IMR-90 (cell line): ENCODE measurements around the gene PRMT1. TPM values are rescaled to one million over a fixed set of nuclear protein-coding genes. Genes with fewer than 3 reads are reported as not detected.

Source experiments
- ATAC-seq: fragments of 200-7000 bp; cut with Tn5 transposase; 2 replicates; pipeline ENCODE4 v1.9.1; 2020; ENCODE audit warnings: low read depth, mild to moderate bottlenecking, moderate library complexity
- BruUV-seq: library from RNA; stranded (reverse); fragments of 400-500 nt; replicated peaks from 2 replicates; lab custom pipeline; 2021; lab: Mats Ljungman, UMichigan
- CTCF ChIA-PET: fragments of 300-600 bp; formaldehyde crosslinking; extraction: SDS; loops from one replicate; lab custom pipeline; 2021; ENCODE audit warnings: antibody characterized with exemption; lab: Yijun Ruan, JAX
- POLR2A ChIA-PET: fragments of 300-600 bp; sonication (Branson Sonifier 250); formaldehyde crosslinking; loops from one replicate; lab custom pipeline; 2022; ENCODE audit warnings: antibody characterized with exemption; ENCODE audit not compliant: unreplicated experiment; lab: Charles Lee
- DNase-seq: peaks from one replicate; pipeline ENCODE4 v3.0.0; 2013
- H2AFZ ChIP-seq: replicated peaks from 2 replicates; pipeline ENCODE3; 2013; ENCODE audit warnings: low read length, mild to moderate bottlenecking; ENCODE audit not compliant: poor library complexity
- H2AK5ac ChIP-seq: 2 replicates; pipeline ENCODE4 v1.6.1; 2013; ENCODE audit warnings: low read depth, low read length, inconsistent platforms
- H2AK9ac ChIP-seq: replicated peaks from 2 replicates; pipeline ENCODE3; 2013; ENCODE audit warnings: mild to moderate bottlenecking, low read depth, low read length, moderate library complexity; ENCODE audit not compliant: poor library complexity
- H2BK120ac ChIP-seq: 2 replicates; pipeline ENCODE4 v1.6.1; 2013; ENCODE audit warnings: low read depth, low read length, inconsistent platforms
- H2BK15ac ChIP-seq: 3 replicates; pipeline ENCODE4 v1.6.1; 2013; ENCODE audit warnings: low read depth, low read length, inconsistent platforms
- H2BK20ac ChIP-seq: 2 replicates; pipeline ENCODE4 v1.6.1; 2013; ENCODE audit warnings: low read depth, mild to moderate bottlenecking, inconsistent platforms, low read length, moderate library complexity
- H2BK5ac ChIP-seq: 2 replicates; pipeline ENCODE4 v1.6.1; 2013; ENCODE audit warnings: mild to moderate bottlenecking, low read depth, low read length, inconsistent platforms; ENCODE audit not compliant: poor library complexity, severe bottlenecking
- H3K14ac ChIP-seq: replicated peaks from 2 replicates; pipeline ENCODE4 v1.6.1; 2013; ENCODE audit warnings: low read depth, low read length, inconsistent platforms
- H3K18ac ChIP-seq: 2 replicates; pipeline ENCODE4 v1.6.1; 2013; ENCODE audit warnings: low read depth, low read length, control low read depth
- H3K23ac ChIP-seq: 2 replicates; pipeline ENCODE4 v1.6.1; 2013; ENCODE audit warnings: low read depth, low read length, inconsistent platforms
- H3K27ac ChIP-seq: 2 replicates; pipeline ENCODE4 v1.5.1; 2013; ENCODE audit warnings: mild to moderate bottlenecking, control low read depth, low read length; ENCODE audit not compliant: insufficient read depth
- H3K27me3 ChIP-seq: 2 replicates; pipeline ENCODE4 v1.6.1; 2013; ENCODE audit warnings: low read length; ENCODE audit not compliant: control insufficient read depth, insufficient read depth
- H3K36me3 ChIP-seq: 2 replicates; pipeline ENCODE4 v1.6.1; 2013; ENCODE audit warnings: low read length, mixed read lengths; ENCODE audit not compliant: control insufficient read depth, insufficient read depth
- H3K4ac ChIP-seq: 2 replicates; pipeline ENCODE4 v1.6.1; 2013; ENCODE audit warnings: low read depth, low read length, inconsistent platforms
- H3K4me1 ChIP-seq: 2 replicates; pipeline ENCODE4 v1.6.1; 2013; ENCODE audit warnings: low read length, mixed read lengths; ENCODE audit not compliant: control insufficient read depth, insufficient read depth
- H3K4me2 ChIP-seq: 2 replicates; pipeline ENCODE4 v1.6.1; 2013; ENCODE audit warnings: low read depth, mild to moderate bottlenecking, control low read depth, low read length, moderate library complexity
- H3K4me3 ChIP-seq: 2 replicates; pipeline ENCODE4 v1.5.1; 2013; ENCODE audit warnings: low read depth, mild to moderate bottlenecking, control low read depth, low read length, moderate library complexity; ENCODE audit not compliant: insufficient read depth
- H3K56ac ChIP-seq: 2 replicates; pipeline ENCODE4 v1.6.1; 2013; ENCODE audit warnings: low read length, inconsistent platforms; ENCODE audit not compliant: insufficient read depth; ENCODE audit errors: extremely low read depth
- H3K79me1 ChIP-seq, 2 experiments: 2 replicates each; pipeline ENCODE4 v1.6.1; 2013; ENCODE audit warnings: low read length in 2 of 2, inconsistent platforms in 1 of 2, low read depth in 1 of 2
- H3K9ac ChIP-seq: 2 replicates; pipeline ENCODE4 v1.6.1; 2013; ENCODE audit warnings: low read depth, low read length, control low read depth
- H3K9me1 ChIP-seq: 2 replicates; pipeline ENCODE4 v1.6.1; 2013; ENCODE audit warnings: low read length, inconsistent platforms; ENCODE audit not compliant: insufficient read depth
- H3K9me3 ChIP-seq: 2 replicates; pipeline ENCODE4 v1.6.1; 2013; ENCODE audit warnings: low read length; ENCODE audit not compliant: control insufficient read depth, insufficient read depth
- H4K20me1 ChIP-seq: 2 replicates; pipeline ENCODE4 v1.6.1; 2013; ENCODE audit warnings: low read length, inconsistent platforms; ENCODE audit not compliant: insufficient read depth
- H4K5ac ChIP-seq: 2 replicates; pipeline ENCODE4 v1.6.1; 2013; ENCODE audit warnings: mild to moderate bottlenecking, low read depth, low read length, control low read depth
- H4K8ac ChIP-seq, 2 experiments: 2 replicates each; pipeline ENCODE4 v1.6.1; 2013; ENCODE audit warnings: low read depth in 2 of 2, low read length in 2 of 2, control low read depth in 1 of 2, inconsistent platforms in 1 of 2
- H4K91ac ChIP-seq: 2 replicates; pipeline ENCODE4 v1.6.1; 2013; ENCODE audit warnings: low read depth, low read length, inconsistent platforms; ENCODE audit not compliant: insufficient read depth
- BHLHE40 ChIP-seq: fragments of 150-350 bp; IDR thresholded peaks from 2 replicates; pipeline ENCODE4 v1.6.1; 2016; ENCODE audit warnings: mild to moderate bottlenecking, low read depth, low read length
- CEBPB ChIP-seq: IDR thresholded peaks from 2 replicates; pipeline ENCODE4 v1.6.1; 2012; ENCODE audit warnings: low read depth, low read length, improper control_type of control experiment
- CHD1 ChIP-seq: IDR thresholded peaks from 2 replicates; pipeline ENCODE4 v1.6.1; 2012; ENCODE audit warnings: low read depth, low read length, improper control_type of control experiment
- CTCF ChIP-seq: conservative IDR thresholded peaks from 2 replicates; pipeline ENCODE4 v1.5.1; 2012; ENCODE audit warnings: mild to moderate bottlenecking, low read depth, low read length, improper control_type of control experiment
- ELK1 ChIP-seq: fragments of 150-350 bp; IDR thresholded peaks from 2 replicates; pipeline ENCODE4 v1.6.1; 2016; ENCODE audit warnings: low read depth, mild to moderate bottlenecking, low read length, moderate library complexity, borderline replicate concordance
- FOS ChIP-seq: fragments of 150-350 bp; IDR thresholded peaks from 2 replicates; pipeline ENCODE4 v1.6.1; 2016; ENCODE audit warnings: low read depth, low read length
- MAFK ChIP-seq: IDR thresholded peaks from 2 replicates; pipeline ENCODE4 v1.6.1; 2012; ENCODE audit warnings: low read depth, low read length, improper control_type of control experiment
- MAZ ChIP-seq: IDR thresholded peaks from 2 replicates; pipeline ENCODE4 v1.6.1; 2012; ENCODE audit warnings: low read depth, mild to moderate bottlenecking, low read length, improper control_type of control experiment, moderate library complexity, borderline replicate concordance
- MXI1 ChIP-seq: IDR thresholded peaks from 2 replicates; pipeline ENCODE4 v1.6.1; 2012; ENCODE audit warnings: low read depth, mild to moderate bottlenecking, low read length, moderate library complexity, borderline replicate concordance
- NFE2L2 ChIP-seq: fragments of 150-350 bp; IDR thresholded peaks from 2 replicates; pipeline ENCODE4 v1.6.1; 2016; ENCODE audit warnings: low read depth, mild to moderate bottlenecking, low read length
- POLR2A ChIP-seq: IDR thresholded peaks from 2 replicates; pipeline ENCODE4 v1.6.1; 2012; ENCODE audit warnings: mild to moderate bottlenecking, low read depth, low read length
- RAD21 ChIP-seq: IDR thresholded peaks from 2 replicates; pipeline ENCODE4 v1.6.1; 2012; ENCODE audit warnings: low read length, improper control_type of control experiment
- RCOR1 ChIP-seq: IDR thresholded peaks from 2 replicates; pipeline ENCODE4 v1.6.1; 2012; ENCODE audit warnings: mild to moderate bottlenecking, low read length, improper control_type of control experiment; ENCODE audit not compliant: insufficient replicate concordance
- RFX5 ChIP-seq: IDR thresholded peaks from 2 replicates; pipeline ENCODE4 v1.8.0; 2012; ENCODE audit warnings: low read depth, mild to moderate bottlenecking, low read length, moderate library complexity
- SMC3 ChIP-seq: fragments of 150-350 bp; IDR thresholded peaks from 2 replicates; pipeline ENCODE4 v1.6.1; 2016; ENCODE audit warnings: low read depth, mild to moderate bottlenecking, antibody characterized with exemption, low read length, moderate library complexity
- USF2 ChIP-seq: fragments of 150-350 bp; IDR thresholded peaks from 2 replicates; pipeline ENCODE4 v1.6.1; 2017; ENCODE audit warnings: mild to moderate bottlenecking, antibody characterized with exemption, low read length, low read depth
- WGBS, 2 experiments: methylation state at CpG; one replicate each; pipeline versions ENCODE4 v1.1.5 to v1.1.7; 2013; ENCODE audit warnings: missing lambda C conversion rate in 2 of 2; ENCODE audit not compliant: insufficient read length in 1 of 2; ENCODE audit errors: extremely low coverage in 2 of 2; 5-methylcytosine and 5-hydroxymethylcytosine counted together
- dilution Hi-C: fragments of 300-500 bp; cut with HindIII; formaldehyde crosslinking; loops from one replicate; pipeline ENCODE4 v1.14.3; 2018; ENCODE audit warnings: low sequenced_read_pairs; ENCODE audit not compliant: unreplicated experiment
- in situ Hi-C: fragments of 300-500 bp; cut with MboI; formaldehyde crosslinking; loops from 3 replicates; pipeline ENCODE4 v1.14.3; 2019; ENCODE audit warnings: low sequenced_read_pairs, inconsistent platforms, mixed read lengths
- intact Hi-C: fragments of 100-400 bp; cut with micrococcal nuclease; formaldehyde crosslinking; loops from 2 replicates; pipeline ENCODE4 v1.10.0; 2022
- polyA plus RNA-seq, 3 experiments: library from polyadenylated mRNA; depleted of rRNA; stranded (reverse); fragments of >200 nt; gene quantifications; 2 replicates each; pipeline ENCODE4 v1.2.3, GENCODE V29; 2012; ENCODE audit warnings: low replicate concordance in 1 of 3
- total RNA-seq: library from RNA; depleted of rRNA; stranded (reverse); fragments of >200 nt; gene quantifications from 2 replicates; pipeline ENCODE4 v1.2.3, GENCODE V29; 2012

PRMT1 gene
- total and polyA plus RNA-seq, 2 of the 4 experiments (the other 2 are of a cell fraction): 497 to 840 TPM

GRCh38 chr19:49654581-49654980 lies 22.5 kb upstream of the PRMT1 start:
- in situ Hi-C loops (no loop called here), intact Hi-C loops (no loop called here), dilution Hi-C loops (no loop called here)
- TF ChIP-seq USF2: no peak
- TF ChIP-seq RFX5: no peak
- TF ChIP-seq RCOR1: no peak
- TF ChIP-seq CEBPB: no peak
- TF ChIP-seq POLR2A: no peak
- no peak for TF ChIP-seq MXI1
- no peak for TF ChIP-seq FOS
- TF ChIP-seq BHLHE40: no peak
- TF ChIP-seq CHD1: no peak
- no peak for TF ChIP-seq NFE2L2
- no peak for TF ChIP-seq MAZ
- TF ChIP-seq MAFK: no peak
- no peak for TF ChIP-seq RAD21
- TF ChIP-seq CTCF: no peak
- no peak for TF ChIP-seq ELK1
- TF ChIP-seq SMC3: no peak
- H3K9me1 ChIP-seq: no peaks in the 10 kb centered on the region
- ChIA-PET POLR2A (interaction anchor here (1.0 kb wide), 1 partner anchor 14 kb away, joined by 3 read pairs; no protein-coding TSS in a partner anchor), CTCF (interaction anchor here (1.1 kb wide), 1 partner anchor 12 kb away, joined by 3 read pairs; the partner anchor contains the start of gene SCAF1)
- no peak overlapping the region for H4K5ac ChIP-seq
- no peak overlapping the region for H2AK9ac ChIP-seq
- no peak overlapping the region for H3K56ac ChIP-seq
- peaks cover 82% of the 10 kb centered on the region for H3K36me3 ChIP-seq
- no peak overlapping the region for H3K27ac ChIP-seq
- H3K4me1 ChIP-seq: no peaks in the 10 kb centered on the region
- no peak overlapping the region for H4K91ac ChIP-seq
- no peak for DNase-seq
- no peak overlapping the region for H3K9ac ChIP-seq
- whole genome bisulfite sequencing, 2 experiments: 83% methylated on average over 5 of the region's 10 CpGs; no CpG with 5 or more reads in 1 of the 2 experiments
- no peak overlapping the region for H3K23ac ChIP-seq
- H2BK20ac ChIP-seq: no peak overlapping the region
- no peak overlapping the region for H3K4me3 ChIP-seq
- ATAC-seq: no peak
- no peaks in the 10 kb centered on the region for H3K27me3 ChIP-seq
- peaks cover 34% of the 10 kb centered on the region for H4K20me1 ChIP-seq
- no peak overlapping the region for H2AK5ac ChIP-seq
- peaks cover 18 to 52% of the 10 kb centered on the region in 2 experiments for H3K79me1 ChIP-seq
- no peak overlapping the region for H3K4me2 ChIP-seq
- no peaks in the 10 kb centered on the region for H3K9me3 ChIP-seq
- H3K18ac ChIP-seq: no peak overlapping the region
- H3K14ac ChIP-seq: no peak overlapping the region
- no peak overlapping the region for H2BK5ac ChIP-seq
- H3K4ac ChIP-seq: no peak overlapping the region
- no TSS peak for BruUV-seq
- no peak overlapping the region for H2AFZ ChIP-seq
- H2BK120ac ChIP-seq: no peak overlapping the region
- no peak overlapping the region for H4K8ac ChIP-seq
- no peak overlapping the region for H2BK15ac ChIP-seq
